BE2C (cell line): ENCODE measurements around the gene SUOX.
"Not testable (repeated sequence)": the region's sequence is repeated elsewhere in the genome, so short reads cannot be mapped to it uniquely, and the experiment has no call there.

Source experiments
- DNase-seq: peaks from one replicate; pipeline ENCODE4 v3.0.0-alpha.2; 2020
- H3K27me3 ChIP-seq: fragments of 250-450 bp; sonication (Bioruptor Pico); 2 replicates; pipeline ENCODE4 v1.5.1; 2020; ENCODE audit warnings: mild to moderate bottlenecking
- H3K36me3 ChIP-seq: fragments of 250-450 bp; sonication (Bioruptor Pico); 2 replicates; pipeline ENCODE4 v1.5.1; 2020; ENCODE audit warnings: mild to moderate bottlenecking
- H3K4me1 ChIP-seq: fragments of 250-450 bp; sonication (Bioruptor Pico); 2 replicates; pipeline ENCODE4 v1.5.1; 2020
- H3K4me3 ChIP-seq: 2 replicates; pipeline ENCODE4 v1.5.1; 2011; ENCODE audit warnings: low read depth, low read length
- H3K9me3 ChIP-seq: fragments of 250-450 bp; sonication (Bioruptor Pico); 2 replicates; pipeline ENCODE4 v1.5.1; 2020
- CTCF ChIP-seq: IDR thresholded peaks from 2 replicates; pipeline ENCODE4 v1.5.1; 2012; ENCODE audit warnings: mild to moderate bottlenecking, low read depth, low read length

Gene SUOX

DNA sequence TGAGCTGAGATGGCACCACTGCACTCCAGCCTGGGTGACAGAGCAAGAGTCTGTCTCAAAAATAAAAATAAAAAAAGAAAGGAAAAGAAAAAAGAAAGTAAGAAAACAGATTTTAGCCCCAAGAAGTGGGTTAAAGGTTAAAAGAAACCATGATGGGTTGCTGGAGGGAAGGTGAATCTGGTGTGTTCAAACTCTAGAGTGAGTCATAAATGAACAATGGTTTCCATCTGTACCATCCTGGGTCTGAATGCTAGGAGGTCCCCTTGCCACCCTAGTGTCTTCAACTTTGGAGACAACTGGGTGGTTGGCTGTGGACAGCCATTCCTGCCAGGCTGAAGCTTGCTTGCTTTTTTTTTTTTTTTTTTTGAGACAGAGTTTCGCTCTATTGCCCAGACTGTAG is 43.1 kb downstream of the SUOX start:
- H3K4me1 ChIP-seq = no peaks in the 10 kb centered on the region; the same call in 1 of the 2 replicates
- DNase-seq = no peak
- H3K9me3 ChIP-seq = no peaks in the 10 kb centered on the region
- H3K36me3 ChIP-seq = peaks cover 29% of the 10 kb centered on the region
- H3K4me3 ChIP-seq = no peak overlapping the region
- no peaks in the 10 kb centered on the region for H3K27me3 ChIP-seq
- no peak for TF ChIP-seq CTCF

- H3K36me3 ChIP-seq = peaks cover 35% of the 10 kb centered on the region
- no peak for TF ChIP-seq CTCF
- H3K9me3 ChIP-seq = no peaks in the 10 kb centered on the region
- no peaks in the 10 kb centered on the region; the same call in 1 of the 2 replicates for H3K4me1 ChIP-seq
- H3K27me3 ChIP-seq = no peaks in the 10 kb centered on the region
- H3K4me3 ChIP-seq = peak overlapping the region; percentile 55
- DNase-seq = no peak
These were observed 44.0 kb downstream of the SUOX start for GRCh38 chr12:56040963-56041551.

DNA sequence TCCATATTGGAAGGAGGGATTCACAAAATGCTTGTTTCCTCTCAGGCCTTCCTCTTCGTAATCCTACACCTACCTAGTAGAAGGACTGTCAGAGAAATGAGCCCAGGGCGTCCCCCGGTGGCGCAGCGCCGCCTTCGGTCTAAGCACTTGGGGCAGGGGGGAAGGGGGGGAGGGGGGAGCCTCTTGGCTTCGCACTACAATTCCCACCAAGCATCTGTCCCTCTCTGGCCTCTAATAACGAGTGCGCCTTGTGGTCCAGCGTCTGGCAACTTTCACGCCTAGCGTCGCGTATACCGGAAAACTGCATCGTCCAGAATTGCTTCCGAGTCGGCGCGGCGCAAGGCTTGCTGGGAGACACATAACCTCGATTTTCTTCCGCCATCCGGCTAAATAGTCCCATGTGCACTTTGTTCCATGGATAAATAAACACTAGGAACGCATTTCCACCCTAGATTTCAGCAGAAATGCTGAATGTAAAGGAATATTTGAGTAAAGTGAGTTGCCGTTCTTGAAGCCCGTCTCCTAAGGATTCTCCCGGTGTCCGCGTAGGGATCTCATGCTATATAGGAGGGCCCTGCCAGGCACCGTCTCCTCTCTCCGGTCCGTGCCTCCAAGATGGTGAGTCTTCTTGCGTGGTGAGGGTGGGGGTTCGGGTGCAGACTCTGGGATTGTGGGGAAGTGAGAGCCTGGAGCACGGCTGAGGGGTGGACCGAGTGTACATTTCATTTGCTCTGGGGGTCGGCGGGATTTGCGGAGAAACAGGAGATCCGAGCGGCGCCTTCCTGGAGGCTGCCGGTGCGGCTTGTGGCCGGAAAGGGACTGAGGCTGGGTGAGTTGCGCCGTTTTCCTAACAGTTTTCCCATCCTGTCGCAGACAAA is 44.7 kb downstream of the SUOX start, which contains the start of gene RPS26:
Gene RPS26 (plus strand): TSS at position 367 of the 878 bp plus-strand sequence. CDS start 249 bp downstream, at position 616.
- H3K4me1 ChIP-seq = no peaks in the 10 kb centered on the region; the same call in 1 of the 2 replicates
- peak; percentile 56 for TF ChIP-seq CTCF
- H3K36me3 ChIP-seq = peaks cover 42% of the 10 kb centered on the region
- peak; percentile 96 for DNase-seq
- no peaks in the 10 kb centered on the region for H3K9me3 ChIP-seq
- H3K27me3 ChIP-seq = no peaks in the 10 kb centered on the region
- H3K4me3 ChIP-seq = peak within 1 kb of the TSS; percentile 92

GRCh38 chr12:56042430-56042813 is 45.3 kb downstream of the SUOX start:
- H3K4me1 ChIP-seq, DNase-seq: not testable (repeated sequence)
- peaks cover 43% of the 10 kb centered on the region for H3K36me3 ChIP-seq

GRCh38 chr12:56042843-56043242 is 45.8 kb downstream of the SUOX start:
- Histone ChIP-seq H3K36me3 (peaks cover 43% of the 10 kb centered on the region), H3K4me3 (peak overlapping the region; percentile 92), H3K27me3 (no peaks in the 10 kb centered on the region), H3K4me1 (no peaks in the 10 kb centered on the region; the same call in 1 of the 2 replicates), H3K9me3 (no peaks in the 10 kb centered on the region)
- no peak for DNase-seq
- TF ChIP-seq CTCF = no peak

More at GRCh38 chr12:56042430-56042813, 45.3 kb downstream of the SUOX start:
- not testable (repeated sequence) for H3K27me3 ChIP-seq, H3K9me3 ChIP-seq
- peak overlapping the region; percentile 92 for H3K4me3 ChIP-seq

- TF ChIP-seq CTCF = no peak
- Histone ChIP-seq H3K4me1 (no peaks in the 10 kb centered on the region; the same call in 1 of the 2 replicates), H3K36me3 (peaks cover 43% of the 10 kb centered on the region), H3K9me3 (no peaks in the 10 kb centered on the region), H3K27me3 (no peaks in the 10 kb centered on the region), H3K4me3 (no peak overlapping the region)
- DNase-seq = no peak
These were observed 49.1 kb downstream of the SUOX start for GRCh38 chr12:56046027-56046780.
